HepG2 (cell line): ENCODE measurements around the gene SMOC1. TPM values are rescaled to one million over a fixed set of nuclear protein-coding genes. Genes with fewer than 3 reads are reported as not detected.

Experiments used
- ATAC-seq: fragments of 200-7000 bp; cut with Tn5 transposase; 3 replicates; pipeline ENCODE4 v1.9.1; 2020; ENCODE audit warnings: mild to moderate bottlenecking, moderate library complexity
- BruUV-seq: library from RNA; stranded (reverse); fragments of 400-500 nt; replicated peaks from 2 replicates; lab custom pipeline; 2021; lab: Mats Ljungman, UMichigan
- CTCF ChIA-PET: fragments of 300-600 bp; formaldehyde crosslinking; extraction: SDS; loops from one replicate; lab custom pipeline; 2021; ENCODE audit warnings: low total read pairs, inconsistent platforms, low intra/inter-chr PET ratio; lab: Yijun Ruan, JAX
- POLR2A ChIA-PET: fragments of 350-600 bp; sonication (Branson Sonifier 250); formaldehyde crosslinking; loops from one replicate; lab custom pipeline; 2020; ENCODE audit warnings: antibody characterized with exemption, inconsistent platforms; lab: Yijun Ruan, JAX
- DNase-seq: peaks from one replicate; pipeline ENCODE4 v3.0.0-alpha.2; 2015; ENCODE audit warnings: low spot score
- FAIRE-seq: peaks from 3 replicates; lab custom pipeline; 2011; peaks lifted over from hg19 to GRCh38; lab: Jason Lieb, UNC
- H2AFZ ChIP-seq: one replicate; pipeline ENCODE4 v1.6.1; 2011; ENCODE audit warnings: low read length, inconsistent platforms
- H3K27ac ChIP-seq: fragments of 300-600 bp; 3 replicates; pipeline ENCODE4 v1.8.0; 2011; ENCODE audit warnings: mixed run types, mild to moderate bottlenecking, mixed read lengths, low read length, inconsistent platforms; ENCODE audit not compliant: insufficient read depth; ENCODE audit errors: extremely low read length
- H3K27me3 ChIP-seq, 2 experiments: fragments of 200-600 bp in 1 of 2; 2 replicates in 1 of 2; 3 replicates in 1 of 2; pipeline versions ENCODE4 v1.6.0 to v1.8.0; 2011; ENCODE audit warnings: low read length in 2 of 2, mild to moderate bottlenecking in 2 of 2, moderate library complexity in 2 of 2, inconsistent platforms in 1 of 2; ENCODE audit not compliant: insufficient read depth in 2 of 2, control insufficient read depth in 1 of 2
- H3K36me3 ChIP-seq, 2 experiments: fragments of 200-600 bp in 1 of 2; replicated peaks in 1 of 2; 2 replicates in 1 of 2; 3 replicates in 1 of 2; pipeline versions ENCODE4 v1.5.1 to v1.8.0; 2011; ENCODE audit warnings: low read length in 2 of 2, inconsistent platforms in 1 of 2; ENCODE audit not compliant: insufficient read depth in 2 of 2, control insufficient read depth in 1 of 2
- H3K4me1 ChIP-seq: 2 replicates; pipeline ENCODE4 v1.5.1; 2012; ENCODE audit warnings: low read length, inconsistent platforms; ENCODE audit not compliant: insufficient read depth
- H3K4me2 ChIP-seq: 2 replicates; pipeline ENCODE4 v1.6.0; 2011; ENCODE audit warnings: low read depth, low read length, inconsistent platforms
- H3K4me3 ChIP-seq, 3 experiments: fragments of 200-600 bp in 1 of 3; sonication (generic), shearing (Covaris generic) in 1 of 3; replicated peaks in 1 of 3; 2 replicates each; pipeline ENCODE4 v1.5.1; 2011 to 2016; ENCODE audit warnings: low read length in 3 of 3, inconsistent platforms in 2 of 3, low read depth in 2 of 3, mild to moderate bottlenecking in 2 of 3, control low read depth in 1 of 3, mixed read lengths in 1 of 3; ENCODE audit not compliant: insufficient read depth in 1 of 3
- H3K79me2 ChIP-seq: one replicate; pipeline ENCODE4 v1.6.1; 2011; ENCODE audit warnings: low read length, inconsistent platforms; ENCODE audit not compliant: insufficient read depth
- H3K9ac ChIP-seq: 2 replicates; pipeline ENCODE4 v1.6.0; 2011; ENCODE audit warnings: mild to moderate bottlenecking, low read depth, low read length, inconsistent platforms; ENCODE audit not compliant: insufficient read depth
- H3K9me3 ChIP-seq: 2 replicates; pipeline ENCODE4 v1.5.1; 2012; ENCODE audit warnings: mild to moderate bottlenecking, low read length
- H4K20me1 ChIP-seq: 2 replicates; pipeline ENCODE4 v1.6.0; 2011; ENCODE audit warnings: inconsistent platforms, mild to moderate bottlenecking, low read length, moderate library complexity; ENCODE audit not compliant: insufficient read depth
- GATAD2A ChIP-seq: IDR thresholded peaks from 2 replicates; pipeline ENCODE4 v1.6.1; 2016
- NR2F6 ChIP-seq, 2 experiments: IDR thresholded peaks; 2 replicates each; pipeline ENCODE4 v1.6.1; 2016; ENCODE audit warnings: antibody characterized with exemption in 1 of 2, mild to moderate bottlenecking in 1 of 2
- RARA ChIP-seq: IDR thresholded peaks from 2 replicates; pipeline ENCODE4 v1.6.1; 2016; ENCODE audit warnings: missing genetic modification reagents, missing compliant biosample characterization
- SOX13 ChIP-seq, 3 experiments: fragments of 450-650 bp in 1 of 3; sonication (generic) in 1 of 3; formaldehyde crosslinking in 1 of 3; IDR thresholded peaks in 2 of 3; conservative IDR thresholded peaks in 1 of 3; 2 replicates each; pipeline versions ENCODE4 v1.5.0 to v1.6.1; 2016 to 2020; ENCODE audit warnings: antibody characterized with exemption in 1 of 3, mild to moderate bottlenecking in 1 of 3, missing compliant biosample characterization in 1 of 3, missing genetic modification reagents in 1 of 3, moderate library complexity in 1 of 3
- ZBTB14 ChIP-seq: sonication (generic); formaldehyde crosslinking; IDR thresholded peaks from 2 replicates; pipeline ENCODE4 v1.4.0; 2020; ENCODE audit warnings: missing genetic modification reagents
- ZNF292 ChIP-seq: sonication (generic); formaldehyde crosslinking; IDR thresholded peaks from 2 replicates; pipeline ENCODE4 v1.8.1; 2022; ENCODE audit warnings: mild to moderate bottlenecking, low read depth, missing genetic modification reagents, borderline replicate concordance
- ZNF660 ChIP-seq: sonication (generic); formaldehyde crosslinking; IDR thresholded peaks from 2 replicates; pipeline ENCODE4 v1.5.1; 2020; ENCODE audit warnings: mild to moderate bottlenecking, low read depth, missing genetic modification reagents, borderline replicate concordance
- WGBS: methylation state at CpG from one replicate; pipeline ENCODE4 v1.1.6; 2017; ENCODE audit warnings: low lambda C conversion rate; 5-methylcytosine and 5-hydroxymethylcytosine counted together
- in situ Hi-C: cut with HindIII; loops from 2 replicates; pipeline ENCODE4 v1.10.0; 2017; ENCODE audit warnings: low pct_unique_long_range_greater_than_20kb; ENCODE audit not compliant: extremely low pct_ligation_motif_present
- intact Hi-C: fragments of 100-400 bp; cut with micrococcal nuclease; formaldehyde crosslinking; loops from one replicate; pipeline ENCODE4 v1.10.0; 2022; ENCODE audit not compliant: unreplicated experiment
- polyA plus RNA-seq, 8 experiments: library from polyadenylated mRNA; depleted of rRNA in 3 of 8; stranded (reverse) in 7 of 8; unstranded in 1 of 8; fragments of >200 nt; fragmentation: Illumina TruSeq in 4 of 8; extraction: Trizol in 4 of 8; gene quantifications; 2 replicates each; pipeline versions ENCODE4 v1.2.1 to v1.2.3, GENCODE V29; 2011 to 2016; ENCODE audit warnings: low read depth in 4 of 8, missing spikeins in 1 of 8, mixed read lengths in 1 of 8; ENCODE audit not compliant: insufficient read depth in 1 of 8
- total RNA-seq, 5 experiments: library from RNA; depleted of rRNA; stranded (reverse); fragments of >200 nt; fragmentation: Illumina TruSeq; extraction: Trizol; gene quantifications; 2 replicates each; pipeline ENCODE4 v1.2.3, GENCODE V29; 2016; ENCODE audit warnings: low read depth in 1 of 5

Gene SMOC1
- total and polyA plus RNA-seq, 2 of the 13 experiments (the other 11 are each of a cell fraction or from before 2014, with no cell fraction given), result 17.8 to 35.6 TPM

GRCh38 chr14:69904246-69904645 is 25.0 kb downstream of the SMOC1 start:
- H3K27me3 ChIP-seq, result no peaks in the 10 kb centered on the region
- H3K4me1 ChIP-seq, result peaks cover 12% of the 10 kb centered on the region
- peaks cover 42% of the 10 kb centered on the region for H3K79me2 ChIP-seq
- no peak for ATAC-seq
- no peaks in the 10 kb centered on the region for H4K20me1 ChIP-seq
- in situ Hi-C loops (no loop called here), intact Hi-C loops (no loop called here)
- 75% methylated on average over 1 of the region's 1 CpG for WGBS
- DNase-seq, result peak; percentile 39
- no peak overlapping the region for H3K9ac ChIP-seq
- H3K36me3 ChIP-seq, result no peaks in the 10 kb centered on the region
- H2AFZ ChIP-seq, result no peak overlapping the region
- H3K27ac ChIP-seq, result no peak overlapping the region
- no peak overlapping the region for H3K4me2 ChIP-seq
- POLR2A ChIA-PET, result interaction anchor here (0.9 to 1.0 kb wide), 2 partner anchors 16 to 25 kb away, joined by 4 to 7 read pairs; partner anchors contain the start of gene SMOC1
- TF ChIP-seq GATAD2A (CRISPR knock-in tag) (0 out of 2 replicates have a peak, but pooled peaks have one; percentile 19), SOX13 (IDR thresholded peaks at IDR 0.05) (no peak), SOX13 (CRISPR knock-in tag; conservative IDR thresholded peaks at IDR 0.05 in 1 of 2, IDR thresholded peaks at IDR 0.05 in 1 of 2) (no peak)
- no peak overlapping the region for H3K4me3 ChIP-seq
- CTCF ChIA-PET, result no interaction called here
- no peak for FAIRE-seq
- BruUV-seq, result no TSS peak
- no peaks in the 10 kb centered on the region for H3K9me3 ChIP-seq

GRCh38 chr14:69906201-69906600 is 27.0 kb downstream of the SMOC1 start:
- intact Hi-C loops, result no loop called here
- no peak for ATAC-seq

More at GRCh38 chr14:69906201-69906600, 27.0 kb downstream of the SMOC1 start:
- ChIA-PET POLR2A (no interaction called here), CTCF (no interaction called here)
- Histone ChIP-seq H3K4me1 (peaks cover 23% of the 10 kb centered on the region), H2AFZ (no peak overlapping the region), H3K4me2 (no peak overlapping the region), H3K9me3 (no peaks in the 10 kb centered on the region), H3K79me2 (peaks cover 42% of the 10 kb centered on the region), H3K4me3 (no peak overlapping the region), H3K27ac (no peak overlapping the region), H3K9ac (no peak overlapping the region), H4K20me1 (no peaks in the 10 kb centered on the region), H3K27me3 (no peaks in the 10 kb centered on the region), H3K36me3 (no peaks in the 10 kb centered on the region)
- FAIRE-seq, result no peak
- no TSS peak for BruUV-seq
- no peak for DNase-seq
- in situ Hi-C loops, result no loop called here
- 100% methylated on average over 2 of the region's 3 CpGs for WGBS
- TF ChIP-seq ZNF660 (CRISPR knock-in tag) (no peak), ZNF292 (CRISPR knock-in tag) (no peak), ZBTB14 (CRISPR knock-in tag) (no peak), RARA (CRISPR knock-in tag) (no peak), NR2F6 (IDR thresholded peaks at IDR 0.05) (no peak), NR2F6 (CRISPR knock-in tag; IDR thresholded peaks at IDR 0.05) (no peak)
